ENCODE measurements around the gene CXCR5. TPM values are rescaled to one million over a fixed set of nuclear protein-coding genes. Genes with fewer than 3 reads are reported as not detected.

Gene CXCR5
- total RNA-seq, 4 donors from 2014 or later: 0.17 TPM; not detected in 3

- 70% methylated on average over 12 of the region's 12 CpGs for WGBS
- Histone ChIP-seq H3K4me3 (peak overlapping the region in 1 of 4 donors; percentile 53), H3K9me3 (no peaks in the 10 kb centered on the region), H3K4me1 (peaks cover 31 to 61% (median 57%) of the 10 kb centered on the region in 4 donors), H3K27me3 (no peaks in the 10 kb centered on the region), H3K27ac (replicated peaks in 1 of 4) (peak overlapping the region; percentile 80 to 89 (median 81)), H3K36me3 (no peaks in the 10 kb centered on the region)
- intact Hi-C loops (cut with DNase I): no loop called here
- TF ChIP-seq POLR2A (IDR thresholded peaks at IDR 0.05; ENCODE audit: low read depth): no peak
- TF ChIP-seq EP300 (IDR thresholded peaks at IDR 0.05): no peak
- TF ChIP-seq POLR2AphosphoS5 (IDR thresholded peaks at IDR 0.05): no peak
- TF ChIP-seq CTCF (IDR thresholded peaks at IDR 0.05): no peak
- no peak for DNase-seq (ENCODE audit: extremely low spot score)
These were observed 2.3 kb downstream of the CXCR5 start for GRCh38 chr11:118885831-118886565.

- no peaks in the 10 kb centered on the region for H3K36me3 ChIP-seq
- 81% methylated on average over 8 of the region's 8 CpGs for WGBS
- TF ChIP-seq POLR2AphosphoS5 (IDR thresholded peaks at IDR 0.05): no peak
- no peak for TF ChIP-seq CTCF (IDR thresholded peaks at IDR 0.05)
- no peak for TF ChIP-seq EP300 (IDR thresholded peaks at IDR 0.05)
- no peak for TF ChIP-seq POLR2A (IDR thresholded peaks at IDR 0.05; ENCODE audit: low read depth)
- DNase-seq (ENCODE audit: extremely low spot score): no peak
- H3K4me1 ChIP-seq: peaks cover 31 to 61% (median 57%) of the 10 kb centered on the region in 4 donors
- no peaks in the 10 kb centered on the region for H3K27me3 ChIP-seq
- intact Hi-C loops (cut with DNase I): no loop called here
- H3K27ac ChIP-seq (replicated peaks in 1 of 4): peak overlapping the region; percentile 80 to 89 (median 81)
- H3K4me3 ChIP-seq: peak overlapping the region; percentile 39 to 53 (median 44)
- H3K9me3 ChIP-seq: no peaks in the 10 kb centered on the region
These were observed 3.0 kb downstream of the CXCR5 start for GRCh38 chr11:118886681-118887111.

- H3K27me3 ChIP-seq: no peaks in the 10 kb centered on the region
- peak overlapping the region; percentile 39 to 53 (median 44) for H3K4me3 ChIP-seq
- peaks cover 31 to 61% (median 59%) of the 10 kb centered on the region in 4 donors for H3K4me1 ChIP-seq
- no peaks in the 10 kb centered on the region for H3K36me3 ChIP-seq
- TF ChIP-seq CTCF (IDR thresholded peaks at IDR 0.05): no peak
- peak overlapping the region; percentile 80 to 89 (median 81) for H3K27ac ChIP-seq (replicated peaks in 1 of 4)
- DNase-seq (ENCODE audit: extremely low spot score): no peak
- no peaks in the 10 kb centered on the region for H3K9me3 ChIP-seq
- intact Hi-C loops (cut with DNase I): no loop called here
- WGBS: 22% methylated on average over 5 of the region's 5 CpGs
These were observed 3.5 kb downstream of the CXCR5 start for GRCh38 chr11:118887206-118887605.

- no peaks in the 10 kb centered on the region for H3K9me3 ChIP-seq
- H3K27ac ChIP-seq (replicated peaks in 1 of 4): peak overlapping the region; percentile 80 to 89 (median 81)
- TF ChIP-seq CTCF (IDR thresholded peaks at IDR 0.05) (no peak), EP300 (IDR thresholded peaks at IDR 0.05) (no peak)
- no peak for DNase-seq (ENCODE audit: extremely low spot score)
- 88% methylated on average over 5 of the region's 5 CpGs for WGBS
- no peaks in the 10 kb centered on the region for H3K27me3 ChIP-seq
- intact Hi-C loops (cut with DNase I): no loop called here
- H3K36me3 ChIP-seq: no peaks in the 10 kb centered on the region
- peak overlapping the region in 1 of 4 donors; percentile 39 for H3K4me3 ChIP-seq
- H3K4me1 ChIP-seq: peaks cover 31 to 70% (median 64%) of the 10 kb centered on the region in 4 donors
These were observed 4.7 kb downstream of the CXCR5 start for GRCh38 chr11:118888398-118888797.

Data from esophagus muscularis mucosa (tissue), 4 donors.